Stomach (tissue), 4 donors: ENCODE measurements around the gene CHST12.

ENCODE experiments used
- EP300 ChIP-seq: sonication (generic); formaldehyde crosslinking; IDR thresholded peaks from one replicate; pipeline ENCODE4 v1.6.1; 2017; ENCODE audit warnings: antibody characterized with exemption
- POLR2A ChIP-seq, 4 donors: fragments of 450-650 bp; IDR thresholded peaks; one replicate each; pipeline ENCODE4 v1.6.1; 2016; ENCODE audit warnings: antibody characterized with exemption in 4 of 4, control low read depth in 2 of 4, mild to moderate bottlenecking in 1 of 4, moderate library complexity in 1 of 4
- POLR2AphosphoS5 ChIP-seq, 3 donors: sonication (generic); formaldehyde crosslinking; IDR thresholded peaks; one replicate each; pipeline ENCODE4 v1.6.1; 2016; ENCODE audit warnings: antibody characterized with exemption in 3 of 3
- TF ChIP-seq, protein P1 (sequence below), 7 experiments: fragments of 450-650 bp in 4 of 7; fragments of 200-600 bp in 3 of 7; sonication (generic) in 3 of 7; IDR thresholded peaks; one replicate each; pipeline ENCODE4 v1.5.1; 2016 to 2019; ENCODE audit warnings: antibody characterized with exemption in 7 of 7, control low read depth in 2 of 7, mild to moderate bottlenecking in 1 of 7

DNA sequence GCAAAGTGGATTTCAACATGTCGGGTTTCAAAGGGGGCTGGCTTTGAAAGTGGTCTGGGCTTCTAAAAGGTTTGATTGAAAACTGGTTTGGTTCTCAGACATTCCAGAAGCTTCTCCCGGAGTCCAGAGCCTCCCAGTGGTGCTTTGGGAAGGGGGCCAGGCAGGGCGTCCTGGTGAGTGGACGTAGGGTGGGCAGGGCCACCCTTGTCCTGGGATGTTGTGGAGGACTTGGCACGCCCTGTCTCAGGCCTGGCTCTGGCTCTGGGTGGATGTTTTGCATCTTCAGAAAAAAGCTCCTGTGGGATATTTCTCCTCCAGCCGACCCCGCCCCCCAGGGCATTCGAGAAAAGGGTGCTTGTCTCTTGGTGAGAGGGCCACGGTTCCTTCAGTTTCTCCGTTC is 41.6 kb downstream of the CHST12 start:
- TF ChIP-seq, protein P1, sequence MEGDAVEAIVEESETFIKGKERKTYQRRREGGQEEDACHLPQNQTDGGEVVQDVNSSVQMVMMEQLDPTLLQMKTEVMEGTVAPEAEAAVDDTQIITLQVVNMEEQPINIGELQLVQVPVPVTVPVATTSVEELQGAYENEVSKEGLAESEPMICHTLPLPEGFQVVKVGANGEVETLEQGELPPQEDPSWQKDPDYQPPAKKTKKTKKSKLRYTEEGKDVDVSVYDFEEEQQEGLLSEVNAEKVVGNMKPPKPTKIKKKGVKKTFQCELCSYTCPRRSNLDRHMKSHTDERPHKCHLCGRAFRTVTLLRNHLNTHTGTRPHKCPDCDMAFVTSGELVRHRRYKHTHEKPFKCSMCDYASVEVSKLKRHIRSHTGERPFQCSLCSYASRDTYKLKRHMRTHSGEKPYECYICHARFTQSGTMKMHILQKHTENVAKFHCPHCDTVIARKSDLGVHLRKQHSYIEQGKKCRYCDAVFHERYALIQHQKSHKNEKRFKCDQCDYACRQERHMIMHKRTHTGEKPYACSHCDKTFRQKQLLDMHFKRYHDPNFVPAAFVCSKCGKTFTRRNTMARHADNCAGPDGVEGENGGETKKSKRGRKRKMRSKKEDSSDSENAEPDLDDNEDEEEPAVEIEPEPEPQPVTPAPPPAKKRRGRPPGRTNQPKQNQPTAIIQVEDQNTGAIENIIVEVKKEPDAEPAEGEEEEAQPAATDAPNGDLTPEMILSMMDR (IDR thresholded peaks at IDR 0.05) = no peak
- TF ChIP-seq POLR2A (IDR thresholded peaks at IDR 0.05) (no peak), EP300 (no peak), POLR2AphosphoS5 (IDR thresholded peaks at IDR 0.05) (no peak)
